Measurements from ENCODE around the gene CBARP. TPM values are rescaled to one million over a fixed set of nuclear protein-coding genes. Genes with fewer than 3 reads are reported as not detected.

Gene CBARP
- polyA plus RNA-seq, 1 of the 3 experiments (the other 2 are of a cell fraction), result 5.1 TPM

- H3K4me1 ChIP-seq (ENCODE audit: control insufficient read depth in 1 of 2, insufficient read depth in 2 of 2, low read depth in 1 of 2, low read length in 1 of 2), result peaks cover 0 to 8% of the 10 kb centered on the region in 2 experiments; a peak in 1 of 4 replicates
- H4K20me1 ChIP-seq (ENCODE audit: insufficient read depth), result peaks cover 5% of the 10 kb centered on the region
- H3K9ac ChIP-seq, result no peak overlapping the region
- H3K36me3 ChIP-seq (replicated peaks in 1 of 2; ENCODE audit: control insufficient read depth in 1 of 2, insufficient read depth in 2 of 2, low read length in 1 of 2), result peaks cover 0 to 8% of the 10 kb centered on the region in 2 experiments
- H3K4me2 ChIP-seq, result no peak overlapping the region
- WGBS (ENCODE audit: low lambda C conversion rate), result 93% methylated on average over 13 of the region's 20 CpGs
- ChIA-PET CTCF (interaction anchor here (0.6 to 3.2 kb wide), 11 partner anchors 12 to 161 kb away, joined by 3 to 17 read pairs (median 4); partner anchors contain the start of gene CIRBP), POLR2A (interaction anchor here (0.9 to 2.3 kb wide), 3 partner anchors 9 to 70 kb away, joined by 3 to 9 read pairs (median 4); partner anchors contain the start of genes CIRBP and FAM174C)
- no peaks in the 10 kb centered on the region for H3K9me2 ChIP-seq
- TF ChIP-seq YY1 (IDR thresholded peaks at IDR 0.05; ENCODE audit: low read depth) (no peak), NFIC (IDR thresholded peaks at IDR 0.05; ENCODE audit: borderline replicate concordance) (no peak), SIN3A (IDR thresholded peaks at IDR 0.05; ENCODE audit: borderline replicate concordance, low read depth, low read length) (no peak), GABPA (IDR thresholded peaks at IDR 0.05; ENCODE audit: low read depth) (no peak)
- H3K27ac ChIP-seq (ENCODE audit: low read depth in 2 of 2, low read length in 1 of 2), result no peak overlapping the region
- peaks cover 25% of the 10 kb centered on the region for H3F3A ChIP-seq (replicated peaks; ENCODE audit: insufficient read depth)
- H3K4me3 ChIP-seq (ENCODE audit: low read depth in 2 of 2, low read length in 1 of 2), result no peak overlapping the region
- no peak overlapping the region for H2AFZ ChIP-seq (ENCODE audit: low read depth)
- no peaks in the 10 kb centered on the region for H3K27me3 ChIP-seq (ENCODE audit: insufficient read depth)
- H3K9me3 ChIP-seq, result no peaks in the 10 kb centered on the region
- H3K79me2 ChIP-seq (ENCODE audit: insufficient read depth), result no peaks in the 10 kb centered on the region
- no peak for DNase-seq
Measured at GRCh38 chr19:1284293-1284978, 46.6 kb upstream of the CBARP start.

GRCh38 chr19:1283917-1284292 lies 46.1 kb upstream of the CBARP start:
- H3K9me2 ChIP-seq, result no peaks in the 10 kb centered on the region
- no CpG with 5 or more reads among the region's 12 CpGs for WGBS (ENCODE audit: low lambda C conversion rate)
- H3K9ac ChIP-seq, result no peak overlapping the region
- H3K36me3 ChIP-seq (replicated peaks in 1 of 2; ENCODE audit: control insufficient read depth in 1 of 2, insufficient read depth in 2 of 2, low read length in 1 of 2), result peaks cover 0 to 13% of the 10 kb centered on the region in 2 experiments
- no peaks in the 10 kb centered on the region for H3K79me2 ChIP-seq (ENCODE audit: insufficient read depth)
- peaks cover 0 to 8% of the 10 kb centered on the region in 2 experiments; a peak in 1 of 4 replicates for H3K4me1 ChIP-seq (ENCODE audit: control insufficient read depth in 1 of 2, insufficient read depth in 2 of 2, low read depth in 1 of 2, low read length in 1 of 2)
- no peaks in the 10 kb centered on the region for H3K9me3 ChIP-seq
- no peak overlapping the region for H3K27ac ChIP-seq (ENCODE audit: low read depth in 2 of 2, low read length in 1 of 2)
- H3F3A ChIP-seq (replicated peaks; ENCODE audit: insufficient read depth), result peaks cover 27% of the 10 kb centered on the region
- H2AFZ ChIP-seq (ENCODE audit: low read depth), result no peak overlapping the region
- H3K27me3 ChIP-seq (ENCODE audit: insufficient read depth), result no peaks in the 10 kb centered on the region
- no peak for DNase-seq
- POLR2A ChIA-PET, result interaction anchor here (0.9 to 2.3 kb wide), 3 partner anchors 9 to 71 kb away, joined by 3 to 9 read pairs (median 4); partner anchors contain the start of genes CIRBP and FAM174C
- peaks cover 5% of the 10 kb centered on the region for H4K20me1 ChIP-seq (ENCODE audit: insufficient read depth)
- TF ChIP-seq RCOR1 (IDR thresholded peaks at IDR 0.05; ENCODE audit: low read length), result no peak
- TF ChIP-seq FOXM1 (IDR thresholded peaks at IDR 0.05; ENCODE audit: low read depth), result no peak
- no peak for TF ChIP-seq MXI1 (IDR thresholded peaks at IDR 0.05; ENCODE audit: low read depth, low read length)
- TF ChIP-seq NRF1 (IDR thresholded peaks at IDR 0.05; ENCODE audit: low read depth, low read length), result no peak
- no peak for TF ChIP-seq IRF3 (IDR thresholded peaks at IDR 0.05; ENCODE audit: low read depth, low read length)
- TF ChIP-seq RXRA (IDR thresholded peaks at IDR 0.05; ENCODE audit: borderline replicate concordance, low read depth), result no peak
- no peak overlapping the region for H3K4me2 ChIP-seq
- CTCF ChIA-PET, result interaction anchor here (0.8 to 3.2 kb wide), 8 partner anchors 14 to 161 kb away, joined by 3 to 17 read pairs (median 6); partner anchors contain the start of gene CIRBP
- H3K4me3 ChIP-seq (ENCODE audit: low read depth in 2 of 2, low read length in 1 of 2), result no peak overlapping the region

Data from SK-N-SH (cell line).